Liver (tissue), 3 donors: ENCODE data around the gene OR10A7.

Experiments used
- CTCF ChIP-seq: fragments of 150-350 bp; IDR thresholded peaks from 2 replicates; pipeline ENCODE4 v1.5.1; 2017; ENCODE audit warnings: improper control_type of control experiment, low read depth, low read length; ENCODE audit not compliant: missing input control
- FOXA2 ChIP-seq: IDR thresholded peaks from 2 replicates; pipeline ENCODE4 v1.6.1; 2016; ENCODE audit warnings: antibody characterized with exemption
- JUND ChIP-seq, 2 donors: IDR thresholded peaks; 2 replicates each; pipeline ENCODE4 v1.6.1; 2016; ENCODE audit warnings: antibody characterized with exemption in 2 of 2
- MAX ChIP-seq: IDR thresholded peaks from 2 replicates; pipeline ENCODE4 v1.6.1; 2016; ENCODE audit warnings: antibody characterized with exemption
- REST ChIP-seq: IDR thresholded peaks from 2 replicates; pipeline ENCODE4 v1.6.1; 2016; ENCODE audit warnings: antibody characterized with exemption, mild to moderate bottlenecking
- ZBTB33 ChIP-seq: IDR thresholded peaks from 2 replicates; pipeline ENCODE4 v1.6.1; 2016; ENCODE audit warnings: antibody characterized with exemption
- donor health status: healthy.
- donor health status: healthy.

- TF ChIP-seq MAX (no peak), REST (no peak), CTCF (no peak), JUND (IDR thresholded peaks at IDR 0.05) (no peak), FOXA2 (no peak), ZBTB33 (no peak)
Measured at GRCh38 chr12:55173456-55173855, 47.4 kb upstream of the OR10A7 start.
